H54 (cell line): ENCODE data around the gene EFCAB8.
"Not testable (repeated sequence)": the region's sequence is repeated elsewhere in the genome, so short reads cannot be mapped to it uniquely, and the experiment has no call there.

Experiments
- DNase-seq: peaks from one replicate; pipeline ENCODE4 v3.0.0; 2011; ENCODE audit warnings: low spot score, mixed read lengths; ENCODE audit not compliant: insufficient read length
- FAIRE-seq: peaks from 3 replicates; lab custom pipeline; 2011; peaks lifted over from hg19 to GRCh38; lab: Jason Lieb, UNC
- POLR2A ChIP-seq: IDR thresholded peaks from 2 replicates; pipeline ENCODE4 v1.6.1; 2011; ENCODE audit warnings: low read depth, mild to moderate bottlenecking, low read length

EFCAB8 gene

GRCh38 chr20:32967961-32968457, 109.3 kb downstream of the EFCAB8 start:
- DNase-seq (no peak), FAIRE-seq (no peak)
- no peak for TF ChIP-seq POLR2A

- no peak for TF ChIP-seq POLR2A
These were observed 109.9 kb downstream of the EFCAB8 start for GRCh38 chr20:32968478-32969241.

GRCh38 chr20:32969356-32970114, 110.8 kb downstream of the EFCAB8 start:
- DNase-seq (no peak), FAIRE-seq (no peak)
- no peak for TF ChIP-seq POLR2A

More at GRCh38 chr20:32968478-32969241, 109.9 kb downstream of the EFCAB8 start:
- DNase-seq (no peak), FAIRE-seq (no peak)

- DNase-seq (no peak), FAIRE-seq (no peak)
- TF ChIP-seq POLR2A: no peak
These were observed 111.6 kb downstream of the EFCAB8 start for GRCh38 chr20:32970115-32970972.

GRCh38 chr20:32970973-32971300, 112.2 kb downstream of the EFCAB8 start:
- FAIRE-seq (no peak), DNase-seq (no peak)
- no peak for TF ChIP-seq POLR2A

- DNase-seq (no peak), FAIRE-seq (no peak)
- no peak for TF ChIP-seq POLR2A
These were observed 113.0 kb downstream of the EFCAB8 start for GRCh38 chr20:32971703-32972161.

GRCh38 chr20:32972181-32973076, 113.7 kb downstream of the EFCAB8 start:
- no peak for FAIRE-seq
- DNase-seq: no peak
- TF ChIP-seq POLR2A: no peak

- DNase-seq: no peak
- no peak for TF ChIP-seq POLR2A
- no peak for FAIRE-seq
These were observed 114.5 kb downstream of the EFCAB8 start for GRCh38 chr20:32973077-32973717.

- not testable (repeated sequence) for FAIRE-seq, DNase-seq
These were observed 115.7 kb downstream of the EFCAB8 start for GRCh38 chr20:32974204-32975064.

- not testable (repeated sequence) for FAIRE-seq, DNase-seq
These were observed 116.4 kb downstream of the EFCAB8 start for GRCh38 chr20:32975121-32975520.
